C1 segment of cervical spinal cord (tissue), 14 donors: ENCODE data around the gene NEU2.

ENCODE experiments used
- DNase-seq, 14 donors: peaks; one replicate each; lab custom pipeline; 2025; lab: John Stamatoyannopoulos, UW

Gene NEU2

GRCh38 chr2:233075966-233076339 lies 43.5 kb downstream of the NEU2 start:
- DNase-seq: peak in 2 of 14 donors; percentile 30 to 37

GRCh38 chr2:233076749-233077148 lies 44.3 kb downstream of the NEU2 start:
- no peak for DNase-seq

- DNase-seq: no peak
Measured at GRCh38 chr2:233079473-233079877, 47.0 kb downstream of the NEU2 start.

GRCh38 chr2:233079953-233080835 lies 47.7 kb downstream of the NEU2 start:
- peak in 1 of 14 donors; percentile 27 for DNase-seq

GRCh38 chr2:233080836-233081229 lies 48.4 kb downstream of the NEU2 start:
- no peak for DNase-seq

- peak in 2 of 14 donors; percentile 42 to 46 for DNase-seq
Measured at GRCh38 chr2:233081232-233081730, 48.8 kb downstream of the NEU2 start.

GRCh38 chr2:233081731-233082221 lies 49.3 kb downstream of the NEU2 start:
- DNase-seq: peak in 1 of 14 donors; percentile 25

GRCh38 chr2:233082222-233082930 lies 49.9 kb downstream of the NEU2 start:
- no peak for DNase-seq

GRCh38 chr2:233082931-233083755 lies 50.7 kb downstream of the NEU2 start:
- no peak for DNase-seq

- no peak for DNase-seq
Measured at GRCh38 chr2:233083782-233084181, 51.3 kb downstream of the NEU2 start.

- peak in 8 of 14 donors; percentile 22 to 54 (median 32) for DNase-seq
Measured at GRCh38 chr2:233084488-233084887, 52.0 kb downstream of the NEU2 start.
